Natural killer cell (primary cell): ENCODE measurements around the gene MTFR2. TPM values are rescaled to one million over a fixed set of nuclear protein-coding genes. Genes with fewer than 3 reads are reported as not detected.

ENCODE experiments used
- ATAC-seq, 3 donors: fragments of 150-1000 bp in 2 of 3; fragments of 200-7000 bp in 1 of 3; cut with Tn5 transposase; 1 replicate in 1 of 3; 2 replicates in 2 of 3; pipeline ENCODE4 v1.10.0; 2021; ENCODE audit warnings: mild to moderate bottlenecking in 2 of 3, moderate library complexity in 2 of 3
- DNase-seq, 2 donors: peaks; one replicate each; pipeline versions ENCODE4 v3.0.0 to v3.0.0-alpha.2; 2013 to 2021; ENCODE audit warnings: mixed read lengths in 1 of 2
- H3K27ac ChIP-seq: one replicate; pipeline ENCODE4 v1.5.1; 2013; ENCODE audit warnings: mild to moderate bottlenecking, low read length
- H3K27me3 ChIP-seq: one replicate; pipeline ENCODE4 v1.6.1; 2013; ENCODE audit warnings: low read length; ENCODE audit not compliant: control insufficient read depth, insufficient read depth
- H3K36me3 ChIP-seq: one replicate; pipeline ENCODE4 v1.6.1; 2013; ENCODE audit warnings: low read length; ENCODE audit not compliant: control insufficient read depth, insufficient read depth
- H3K4me1 ChIP-seq: one replicate; pipeline ENCODE4 v1.6.1; 2013; ENCODE audit warnings: low read length; ENCODE audit not compliant: control insufficient read depth, insufficient read depth
- H3K4me3 ChIP-seq: one replicate; pipeline ENCODE4 v1.5.1; 2013; ENCODE audit warnings: low read length
- H3K9me3 ChIP-seq: one replicate; pipeline ENCODE4 v1.6.1; 2013; ENCODE audit warnings: low read length; ENCODE audit not compliant: control insufficient read depth, insufficient read depth
- H3K27ac Mint-ChIP-seq, 2 donors: one replicate each; pipeline ENCODE4 v1.8.0; 2022; ENCODE audit warnings: mild to moderate bottlenecking in 2 of 2, mixed read lengths in 2 of 2, moderate library complexity in 1 of 2
- H3K27me3 Mint-ChIP-seq, 2 donors: one replicate each; pipeline ENCODE4 v1.8.0; 2022; ENCODE audit warnings: low read depth in 2 of 2, mixed read lengths in 2 of 2
- H3K36me3 Mint-ChIP-seq: one replicate; pipeline ENCODE4 v1.8.0; 2022; ENCODE audit warnings: mixed read lengths
- H3K4me1 Mint-ChIP-seq, 2 donors: one replicate each; pipeline ENCODE4 v1.8.0; 2022; ENCODE audit warnings: mixed read lengths in 2 of 2
- H3K4me3 Mint-ChIP-seq: one replicate; pipeline ENCODE4 v1.8.0; 2022; ENCODE audit warnings: mild to moderate bottlenecking, moderate library complexity, mixed read lengths
- H3K9me3 Mint-ChIP-seq, 2 donors: one replicate each; pipeline ENCODE4 v1.8.0; 2022; ENCODE audit warnings: mixed read lengths in 2 of 2
- CTCF ChIP-seq: fragments of 200-600 bp; IDR thresholded peaks from one replicate; pipeline ENCODE4 v1.8.0; 2022; ENCODE audit warnings: antibody characterized with exemption
- WGBS: methylation state at CpG from one replicate; pipeline ENCODE4 v1.1.7; 2013; ENCODE audit warnings: missing lambda C conversion rate; ENCODE audit not compliant: insufficient coverage; 5-methylcytosine and 5-hydroxymethylcytosine counted together
- intact Hi-C: fragments of 100-400 bp; cut with micrococcal nuclease; formaldehyde crosslinking; loops from one replicate; pipeline ENCODE4 v1.14.2; 2022
- total RNA-seq, 4 donors: library from RNA; stranded (reverse); fragments of 120-200 nt in 1 of 4; gene quantifications; one replicate each; pipeline versions ENCODE4 v1.2.3 to v1.2.4, GENCODE V29; 2013 to 2022

Gene MTFR2
- total RNA-seq, 3 donors from 2014 or later (not counting 1 experiment from before 2014, with no cell fraction given) = 1.7 to 2.1 (median 2.0) TPM

DNA sequence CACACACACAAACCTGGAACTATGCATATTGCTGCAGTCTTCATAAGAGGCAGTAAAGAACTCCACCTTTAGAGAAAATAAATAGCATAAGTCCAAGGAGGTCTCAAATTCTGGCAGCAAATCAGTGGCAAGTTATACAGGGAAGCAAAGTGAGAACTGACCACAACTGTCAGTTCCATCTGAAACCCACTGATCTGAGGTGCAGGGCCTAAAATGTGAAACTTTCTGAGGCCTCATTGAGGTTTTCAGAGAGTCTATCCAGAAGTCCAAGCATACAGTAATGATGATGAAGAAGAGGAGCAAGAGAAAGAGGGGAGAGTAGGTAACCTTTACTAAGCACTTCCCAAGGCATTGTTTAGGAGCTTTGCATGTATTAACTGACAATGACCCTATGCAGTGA lies 36.3 kb downstream of the MTFR2 start:
- intact Hi-C loops = no loop called here
- no peaks in the 10 kb centered on the region for H3K36me3 Mint-ChIP-seq
- no peak for ATAC-seq

DNA sequence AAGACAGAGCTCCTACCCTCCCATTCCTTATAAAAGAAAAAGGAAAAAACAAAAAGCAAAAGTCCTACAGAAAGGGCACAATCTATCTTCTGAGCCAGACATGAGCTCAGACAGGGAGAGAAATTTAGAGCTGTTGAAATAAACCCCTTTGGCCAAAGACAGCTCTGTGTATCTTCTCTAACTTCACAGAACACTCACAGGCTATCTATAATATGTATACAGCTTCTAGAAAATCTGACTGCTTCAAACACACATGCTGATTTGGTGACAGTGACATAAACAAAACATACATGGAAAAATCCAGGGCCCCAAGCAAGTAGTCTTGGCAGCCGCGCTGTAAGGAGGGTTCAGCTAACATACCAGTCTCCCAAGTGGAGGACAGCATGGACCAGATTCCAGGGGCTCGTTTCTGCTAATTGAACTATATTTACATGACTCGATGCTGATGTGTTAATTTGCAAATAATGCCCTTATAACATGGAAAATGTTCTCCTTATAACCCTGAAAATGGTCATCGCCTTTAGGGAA lies 37.0 kb downstream of the MTFR2 start:
- intact Hi-C loops = no loop called here
- no peak for DNase-seq
- Histone ChIP-seq H3K27me3 (no peaks in the 10 kb centered on the region), H3K4me3 (no peak overlapping the region), H3K27ac (no peak overlapping the region), H3K4me1 (no peaks in the 10 kb centered on the region), H3K9me3 (no peaks in the 10 kb centered on the region), H3K36me3 (no peaks in the 10 kb centered on the region)
- H3K27ac Mint-ChIP-seq = no peak overlapping the region
- no peaks in the 10 kb centered on the region for H3K36me3 Mint-ChIP-seq
- WGBS = 96% methylated on average over 5 of the region's 5 CpGs
- H3K27me3 Mint-ChIP-seq = peaks cover 0 to 5% of the 10 kb centered on the region in 2 donors
- TF ChIP-seq CTCF = no peak
- no peaks in the 10 kb centered on the region for H3K4me1 Mint-ChIP-seq
- no peaks in the 10 kb centered on the region for H3K9me3 Mint-ChIP-seq
- no peak overlapping the region for H3K4me3 Mint-ChIP-seq
- no peak for ATAC-seq

More for the DNA sequence above, 36.3 kb downstream of the MTFR2 start:
- Mint-ChIP-seq H3K4me1 (no peaks in the 10 kb centered on the region), H3K9me3 (no peaks in the 10 kb centered on the region), H3K27ac (no peak overlapping the region), H3K27me3 (peaks cover 0 to 5% of the 10 kb centered on the region in 2 donors), H3K4me3 (no peak overlapping the region)
- no peak for DNase-seq
- Histone ChIP-seq H3K4me3 (no peak overlapping the region), H3K4me1 (no peaks in the 10 kb centered on the region), H3K9me3 (no peaks in the 10 kb centered on the region), H3K27ac (no peak overlapping the region), H3K36me3 (no peaks in the 10 kb centered on the region), H3K27me3 (no peaks in the 10 kb centered on the region)
- no peak for TF ChIP-seq CTCF

GRCh38 chr6:136212608-136213007 lies 37.5 kb downstream of the MTFR2 start:
- Histone ChIP-seq H3K27ac (no peak overlapping the region), H3K4me1 (no peaks in the 10 kb centered on the region), H3K4me3 (no peak overlapping the region), H3K9me3 (no peaks in the 10 kb centered on the region), H3K36me3 (no peaks in the 10 kb centered on the region), H3K27me3 (no peaks in the 10 kb centered on the region)
- no CpG with 5 or more reads among the region's 2 CpGs for WGBS
- Mint-ChIP-seq H3K36me3 (no peaks in the 10 kb centered on the region), H3K4me3 (no peak overlapping the region), H3K4me1 (no peaks in the 10 kb centered on the region), H3K9me3 (no peaks in the 10 kb centered on the region), H3K27ac (no peak overlapping the region), H3K27me3 (peaks cover 0 to 5% of the 10 kb centered on the region in 2 donors)
- intact Hi-C loops = no loop called here
- DNase-seq (no peak), ATAC-seq (no peak)
- no peak for TF ChIP-seq CTCF
